CD4-positive, alpha-beta memory T cell (primary cell): ENCODE results near the gene PATZ1. TPM values are rescaled to one million over a fixed set of nuclear protein-coding genes. Genes with fewer than 3 reads are reported as not detected.
A peak's percentile ranks its signal among the peaks of the same experiment; 100 is the strongest.

Source experiments
- CTCF ChIA-PET: fragments of 350-600 bp; sonication (Branson Sonifier 250); formaldehyde crosslinking; loops from one replicate; lab custom pipeline; 2021; ENCODE audit warnings: inconsistent platforms; ENCODE audit not compliant: partially characterized antibody; lab: Charles Lee
- POLR2A ChIA-PET: fragments of 350-600 bp; sonication (Branson Sonifier 250); formaldehyde crosslinking; loops from one replicate; lab custom pipeline; 2021; ENCODE audit not compliant: partially characterized antibody; lab: Charles Lee
- DNase-seq, 5 donors: peaks; one replicate each; pipeline versions ENCODE4 v3.0.0 to v3.0.0-alpha.2; 2020 to 2022; ENCODE audit warnings: mixed read lengths in 1 of 5
- H3K27ac ChIP-seq: one replicate; pipeline ENCODE4 v1.7.0; 2013; ENCODE audit warnings: low read depth, low read length
- H3K27me3 ChIP-seq: 2 replicates; pipeline ENCODE4 v1.7.0; 2013; ENCODE audit warnings: mild to moderate bottlenecking, low read length, moderate library complexity; ENCODE audit not compliant: insufficient read depth
- H3K36me3 ChIP-seq: 2 replicates; pipeline ENCODE4 v1.7.0; 2013; ENCODE audit warnings: mild to moderate bottlenecking, low read length, moderate library complexity; ENCODE audit not compliant: insufficient read depth
- H3K4me1 ChIP-seq: 2 replicates; pipeline ENCODE4 v1.7.0; 2013; ENCODE audit warnings: mild to moderate bottlenecking, low read length, moderate library complexity; ENCODE audit not compliant: insufficient read depth
- H3K4me3 ChIP-seq, 2 donors: one replicate each; pipeline ENCODE4 v1.7.0; 2013; ENCODE audit warnings: low read length in 2 of 2, mild to moderate bottlenecking in 1 of 2
- H3K9me3 ChIP-seq, 2 donors: one replicate each; pipeline ENCODE4 v1.7.0; 2013; ENCODE audit warnings: low read length in 2 of 2, control low read depth in 1 of 2; ENCODE audit not compliant: control insufficient read depth in 1 of 2
- H3K27ac Mint-ChIP-seq, 7 donors: one replicate each; pipeline ENCODE4 v1.8.0; 2020 to 2021; ENCODE audit warnings: mixed read lengths in 7 of 7, mild to moderate bottlenecking in 6 of 7, inconsistent platforms in 3 of 7, moderate library complexity in 3 of 7
- H3K27me3 Mint-ChIP-seq, 2 donors: one replicate each; pipeline ENCODE4 v1.8.0; 2020 to 2021; ENCODE audit warnings: mixed read lengths in 2 of 2
- H3K36me3 Mint-ChIP-seq, 2 donors: one replicate each; pipeline ENCODE4 v1.8.0; 2020 to 2021; ENCODE audit warnings: mixed read lengths in 2 of 2, inconsistent platforms in 1 of 2, mild to moderate bottlenecking in 1 of 2
- H3K4me1 Mint-ChIP-seq, 4 donors: one replicate each; pipeline ENCODE4 v1.8.0; 2020 to 2021; ENCODE audit warnings: mixed read lengths in 4 of 4, mild to moderate bottlenecking in 1 of 4
- H3K4me3 Mint-ChIP-seq, 8 donors: one replicate each; pipeline ENCODE4 v1.8.0; 2020 to 2021; ENCODE audit warnings: mixed read lengths in 8 of 8, mild to moderate bottlenecking in 7 of 8, moderate library complexity in 6 of 8, inconsistent platforms in 3 of 8
- H3K9me3 Mint-ChIP-seq, 8 donors: one replicate each; pipeline ENCODE4 v1.8.0; 2020 to 2021; ENCODE audit warnings: mixed read lengths in 8 of 8, mild to moderate bottlenecking in 5 of 8, inconsistent platforms in 3 of 8, moderate library complexity in 1 of 8
- intact Hi-C: fragments of 100-400 bp; cut with micrococcal nuclease; formaldehyde crosslinking; loops from one replicate; pipeline ENCODE4 v1.15.1; 2023
- polyA plus RNA-seq, 2 donors: library from polyadenylated mRNA; unstranded; fragments of 300-500 nt; fragmentation: Illumina TruSeq; gene quantifications; one replicate each; pipeline ENCODE4 v1.2.3, GENCODE V29; 2021
- total RNA-seq, 2 experiments: library from RNA; stranded (reverse); gene quantifications; one replicate each; pipeline ENCODE4 v1.2.3, GENCODE V29; 2021

Gene PATZ1
- total and polyA plus RNA-seq, 4 experiments from 2014 or later, result 6.6 to 43.7 (median 30.3) TPM

DNA sequence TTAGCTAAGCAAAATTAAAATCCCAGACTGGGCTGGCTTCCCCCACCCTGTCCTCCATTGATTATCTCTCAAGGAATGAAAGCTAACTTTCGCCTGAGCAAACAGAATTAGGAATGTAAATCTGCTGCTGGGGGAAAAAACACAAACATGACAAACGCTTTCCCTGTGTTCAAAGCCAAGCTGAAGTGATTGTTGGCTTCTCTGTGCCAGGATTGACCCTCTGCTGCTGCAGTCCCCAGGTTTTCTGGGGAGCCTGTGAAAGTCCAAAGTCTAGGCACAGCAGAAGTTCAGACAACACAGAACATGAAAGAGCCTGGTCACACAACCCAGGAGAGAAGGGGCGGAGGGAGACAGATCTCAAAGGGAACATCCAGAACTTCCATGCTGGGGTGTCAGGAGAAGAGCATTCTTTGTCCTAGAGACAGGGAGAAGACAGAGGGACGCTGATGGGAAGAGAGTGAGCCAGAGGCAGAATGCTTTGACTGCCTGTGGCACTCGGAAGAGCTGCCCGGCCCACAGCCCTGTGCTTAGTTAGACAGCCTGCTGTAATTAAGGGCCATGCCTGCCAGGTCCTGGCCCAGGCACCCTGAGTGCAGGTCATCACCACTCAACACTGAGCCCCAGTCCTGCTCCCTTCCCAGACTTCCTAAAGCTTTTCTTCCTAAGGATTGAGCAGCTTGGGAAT is 6.9 kb downstream of the PATZ1 start:
- ChIA-PET POLR2A (interaction anchor here (0.7 to 1.5 kb wide), 3 partner anchors 49 to 53 kb away, joined by 3 to 6 read pairs (median 3); no protein-coding TSS in a partner anchor), CTCF (interaction anchor here (1.9 kb wide), 1 partner anchor 26 kb away, joined by 5 read pairs; no protein-coding TSS in a partner anchor)
- no peaks in the 10 kb centered on the region for H3K9me3 Mint-ChIP-seq
- peaks cover 32 to 90% of the 10 kb centered on the region in 2 donors for H3K36me3 Mint-ChIP-seq
- H3K4me3 Mint-ChIP-seq, result no peak overlapping the region
- intact Hi-C loops, result no loop called here
- no peaks in the 10 kb centered on the region for H3K27me3 Mint-ChIP-seq
- no peak for DNase-seq
- H3K4me1 Mint-ChIP-seq, result peaks cover 40 to 78% (median 60%) of the 10 kb centered on the region in 4 donors
- no peaks in the 10 kb centered on the region for H3K27me3 ChIP-seq
- no peak overlapping the region for H3K4me3 ChIP-seq
- no peaks in the 10 kb centered on the region for H3K9me3 ChIP-seq
- H3K4me1 ChIP-seq, result peaks cover 57% of the 10 kb centered on the region
- H3K36me3 ChIP-seq, result peaks cover 71% of the 10 kb centered on the region
- H3K27ac Mint-ChIP-seq, result peak overlapping the region in 5 of 7 donors; percentile 29 to 80 (median 59)
- no peak overlapping the region for H3K27ac ChIP-seq

DNA sequence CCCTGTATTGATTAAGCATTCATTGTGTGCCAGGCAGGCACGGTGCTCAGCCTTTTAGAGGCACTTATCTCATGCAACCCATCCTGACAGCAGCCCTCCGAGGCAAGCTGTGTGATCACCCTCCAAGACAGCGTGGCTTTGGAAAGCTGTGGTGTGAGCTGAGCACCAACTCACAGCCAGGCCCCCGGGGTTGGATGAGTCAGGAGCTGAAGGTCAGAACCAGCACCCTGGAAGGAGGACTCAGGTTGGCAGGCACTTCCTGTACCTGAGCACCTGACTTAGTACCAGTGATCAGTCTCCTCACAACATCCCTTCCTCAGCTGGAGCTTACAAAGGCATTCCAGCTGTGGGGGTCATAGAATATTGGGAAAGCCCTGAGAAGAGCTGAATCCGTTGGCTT is 9.0 kb downstream of the PATZ1 start:
- Histone ChIP-seq H3K27me3 (no peaks in the 10 kb centered on the region), H3K4me1 (peaks cover 35% of the 10 kb centered on the region), H3K9me3 (no peaks in the 10 kb centered on the region), H3K4me3 (no peak overlapping the region), H3K36me3 (peaks cover 85% of the 10 kb centered on the region), H3K27ac (no peak overlapping the region)
- Mint-ChIP-seq H3K36me3 (peaks cover 51 to 91% of the 10 kb centered on the region in 2 donors), H3K4me1 (peaks cover 26 to 66% (median 51%) of the 10 kb centered on the region in 4 donors), H3K9me3 (no peaks in the 10 kb centered on the region), H3K27ac (peak overlapping the region in 4 of 7 donors; percentile 36 to 62 (median 54)), H3K4me3 (no peak overlapping the region), H3K27me3 (no peaks in the 10 kb centered on the region)
- ChIA-PET POLR2A (interaction anchor here (0.6 to 1.7 kb wide), 4 partner anchors 9 to 47 kb away, joined by 3 to 10 read pairs (median 5); partner anchors contain the start of genes PATZ1 and PIK3IP1), CTCF (no interaction called here)
- no peak for DNase-seq
- intact Hi-C loops, result no loop called here

DNA sequence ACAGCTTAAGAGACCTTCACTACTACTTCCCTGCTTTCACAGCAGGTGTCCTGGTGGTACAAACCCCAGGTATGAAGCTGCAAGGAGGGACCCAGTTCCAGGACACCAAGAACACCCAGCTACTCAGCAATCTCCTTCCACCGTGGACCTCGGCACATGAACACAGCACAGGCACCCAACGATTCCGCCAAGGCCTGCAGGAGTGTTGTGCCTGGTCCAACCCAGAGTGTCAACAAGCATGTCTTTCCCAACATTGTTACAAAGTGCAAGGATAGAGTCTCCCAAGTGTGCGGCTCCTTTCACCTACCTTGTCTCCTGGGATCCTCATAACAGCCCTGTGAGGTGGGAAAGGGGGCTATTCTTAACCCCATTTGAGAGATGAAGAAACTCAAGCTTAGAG is 11.8 kb downstream of the PATZ1 start:
- Histone ChIP-seq H3K9me3 (no peaks in the 10 kb centered on the region), H3K27ac (no peak overlapping the region), H3K4me1 (peaks cover 10% of the 10 kb centered on the region), H3K36me3 (peaks cover 82% of the 10 kb centered on the region), H3K4me3 (no peak overlapping the region), H3K27me3 (no peaks in the 10 kb centered on the region)
- Mint-ChIP-seq H3K4me1 (peaks cover 23 to 39% (median 32%) of the 10 kb centered on the region in 4 donors), H3K27me3 (no peaks in the 10 kb centered on the region), H3K4me3 (no peak overlapping the region), H3K27ac (peak overlapping the region in 4 of 7 donors; percentile 4 to 62 (median 49)), H3K36me3 (peaks cover 45 to 91% of the 10 kb centered on the region in 2 donors), H3K9me3 (no peaks in the 10 kb centered on the region)
- POLR2A ChIA-PET, result interaction anchor here (1.3 to 1.6 kb wide), 3 partner anchors 42 to 56 kb away, joined by 3 to 6 read pairs (median 3); partner anchors contain the start of gene PIK3IP1
- DNase-seq, result no peak
- CTCF ChIA-PET, result interaction anchor here (0.9 to 1.7 kb wide), 3 partner anchors 21 to 63 kb away, joined by 3 to 4 read pairs (median 3); no protein-coding TSS in a partner anchor
- intact Hi-C loops, result no loop called here

DNA sequence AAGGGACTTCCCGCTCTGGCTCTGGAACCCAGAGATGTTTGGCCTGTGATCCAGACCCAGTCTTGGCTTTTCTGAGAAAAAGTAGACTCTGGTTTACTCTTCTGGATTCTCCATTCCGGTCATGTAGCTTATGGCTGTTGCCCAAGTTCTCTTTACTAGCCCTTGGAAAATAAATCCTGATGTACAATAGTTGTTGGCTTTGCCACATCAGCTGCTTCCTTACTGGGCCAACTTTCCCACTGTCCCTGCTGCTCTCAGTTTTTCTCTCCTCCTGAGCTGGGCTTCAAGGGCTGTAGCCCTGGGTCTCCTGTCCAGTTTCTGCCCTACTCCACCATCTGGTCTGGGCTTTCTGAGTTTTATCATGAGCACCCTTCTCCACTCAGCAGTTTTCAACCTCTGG is 12.5 kb downstream of the PATZ1 start:
- H3K9me3 Mint-ChIP-seq, result no peaks in the 10 kb centered on the region
- ChIA-PET CTCF (interaction anchor here (0.9 to 1.7 kb wide), 2 partner anchors 61 to 63 kb away, joined by 3 read pairs; no protein-coding TSS in a partner anchor), POLR2A (interaction anchor here (0.9 to 1.6 kb wide), 3 partner anchors 11 to 55 kb away, joined by 3 to 6 read pairs (median 3); partner anchors contain the start of gene PIK3IP1)
- intact Hi-C loops, result no loop called here
- H3K4me1 Mint-ChIP-seq, result peaks cover 20 to 34% (median 28%) of the 10 kb centered on the region in 4 donors
- no peak overlapping the region for H3K4me3 Mint-ChIP-seq
- peak overlapping the region in 4 of 7 donors; percentile 17 to 48 (median 36) for H3K27ac Mint-ChIP-seq
- H3K27me3 ChIP-seq, result no peaks in the 10 kb centered on the region
- no peaks in the 10 kb centered on the region for H3K27me3 Mint-ChIP-seq
- H3K4me3 ChIP-seq, result no peak overlapping the region
- peaks cover 44 to 91% of the 10 kb centered on the region in 2 donors for H3K36me3 Mint-ChIP-seq
- no peak overlapping the region for H3K27ac ChIP-seq
- no peaks in the 10 kb centered on the region for H3K9me3 ChIP-seq
- no peak for DNase-seq
- H3K4me1 ChIP-seq, result peaks cover 10% of the 10 kb centered on the region
- H3K36me3 ChIP-seq, result peaks cover 84% of the 10 kb centered on the region

DNA sequence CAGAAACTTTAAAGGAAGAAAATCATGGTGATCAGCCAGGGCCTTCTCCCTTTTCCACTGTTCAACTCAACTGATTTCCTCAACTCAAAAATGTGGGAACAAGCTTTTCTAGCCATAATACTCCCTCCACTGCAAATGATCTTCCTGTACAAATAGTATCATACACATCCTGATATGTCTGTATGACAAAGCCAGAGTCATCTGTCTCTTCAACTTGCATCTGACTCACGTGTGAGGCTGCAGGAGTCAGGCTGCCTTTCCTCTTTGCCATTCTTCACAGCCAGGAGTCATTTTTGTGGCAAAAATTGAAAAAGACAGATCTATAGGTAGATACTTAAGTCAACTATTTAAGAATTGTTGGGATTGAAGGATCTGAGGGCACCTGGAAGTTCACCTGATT is 13.3 kb downstream of the PATZ1 start:
- peaks cover 85% of the 10 kb centered on the region for H3K36me3 ChIP-seq
- no peaks in the 10 kb centered on the region for H3K9me3 ChIP-seq
- POLR2A ChIA-PET, result interaction anchor here (0.9 to 1.6 kb wide), 2 partner anchors 12 to 41 kb away, joined by 3 to 6 read pairs; partner anchors contain the start of gene PIK3IP1
- no peaks in the 10 kb centered on the region for H3K27me3 Mint-ChIP-seq
- CTCF ChIA-PET, result interaction anchor here (1.3 kb wide), 1 partner anchor 19 kb away, joined by 3 read pairs; no protein-coding TSS in a partner anchor
- no peak for DNase-seq
- H3K4me1 ChIP-seq, result peaks cover 4% of the 10 kb centered on the region
- H3K4me3 ChIP-seq, result no peak overlapping the region
- H3K9me3 Mint-ChIP-seq, result no peaks in the 10 kb centered on the region
- H3K27ac ChIP-seq, result no peak overlapping the region
- no peaks in the 10 kb centered on the region for H3K27me3 ChIP-seq
- intact Hi-C loops, result no loop called here
- H3K4me3 Mint-ChIP-seq, result no peak overlapping the region
- H3K4me1 Mint-ChIP-seq, result peaks cover 19 to 30% (median 24%) of the 10 kb centered on the region in 4 donors
- H3K36me3 Mint-ChIP-seq, result peaks cover 46 to 88% of the 10 kb centered on the region in 2 donors
- peak overlapping the region in 6 of 7 donors; percentile 30 to 81 (median 66) for H3K27ac Mint-ChIP-seq

DNA sequence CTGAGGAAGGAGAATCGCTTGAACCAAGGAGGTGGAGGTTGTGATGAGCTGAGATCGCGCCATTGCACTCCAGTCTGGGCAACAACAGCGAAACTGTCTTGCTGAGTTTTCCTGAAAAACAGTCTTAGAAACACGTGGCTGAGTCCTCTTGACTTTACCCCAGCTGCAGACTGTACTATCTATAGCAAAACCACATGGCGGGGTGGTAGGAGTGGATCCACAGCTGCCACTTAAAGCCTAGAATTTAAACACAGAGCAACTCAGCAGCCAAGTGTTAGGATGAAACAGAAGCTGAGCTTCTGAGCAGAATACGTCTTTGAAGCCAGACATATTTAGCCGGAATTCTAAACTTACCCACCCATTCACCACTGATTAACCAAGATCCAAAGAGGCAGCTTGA is 14.1 kb downstream of the PATZ1 start:
- Mint-ChIP-seq H3K9me3 (no peaks in the 10 kb centered on the region), H3K4me3 (no peak overlapping the region), H3K27me3 (no peaks in the 10 kb centered on the region), H3K4me1 (peaks cover 17 to 23% (median 19%) of the 10 kb centered on the region in 4 donors), H3K36me3 (peaks cover 53 to 88% of the 10 kb centered on the region in 2 donors), H3K27ac (peak overlapping the region in 2 of 7 donors; percentile 15 to 31)
- peaks cover 85% of the 10 kb centered on the region for H3K36me3 ChIP-seq
- no peak overlapping the region for H3K4me3 ChIP-seq
- no peaks in the 10 kb centered on the region for H3K27me3 ChIP-seq
- CTCF ChIA-PET, result interaction anchor here (0.7 to 1.3 kb wide), 2 partner anchors 18 to 300 kb away, joined by 3 read pairs; no protein-coding TSS in a partner anchor
- POLR2A ChIA-PET, result no interaction called here
- no peaks in the 10 kb centered on the region for H3K9me3 ChIP-seq
- no peaks in the 10 kb centered on the region for H3K4me1 ChIP-seq
- no peak overlapping the region for H3K27ac ChIP-seq
- no peak for DNase-seq
- intact Hi-C loops, result no loop called here
